GM21367 (cell line): Measurements from ENCODE around the gene HMGA1.

ENCODE experiments used
- ATAC-seq: cut with Tn5 transposase; IDR thresholded peaks from one replicate; pipeline ENCODE4 v1.9.1; 2021; ENCODE audit not compliant: unreplicated experiment

Gene HMGA1

DNA sequence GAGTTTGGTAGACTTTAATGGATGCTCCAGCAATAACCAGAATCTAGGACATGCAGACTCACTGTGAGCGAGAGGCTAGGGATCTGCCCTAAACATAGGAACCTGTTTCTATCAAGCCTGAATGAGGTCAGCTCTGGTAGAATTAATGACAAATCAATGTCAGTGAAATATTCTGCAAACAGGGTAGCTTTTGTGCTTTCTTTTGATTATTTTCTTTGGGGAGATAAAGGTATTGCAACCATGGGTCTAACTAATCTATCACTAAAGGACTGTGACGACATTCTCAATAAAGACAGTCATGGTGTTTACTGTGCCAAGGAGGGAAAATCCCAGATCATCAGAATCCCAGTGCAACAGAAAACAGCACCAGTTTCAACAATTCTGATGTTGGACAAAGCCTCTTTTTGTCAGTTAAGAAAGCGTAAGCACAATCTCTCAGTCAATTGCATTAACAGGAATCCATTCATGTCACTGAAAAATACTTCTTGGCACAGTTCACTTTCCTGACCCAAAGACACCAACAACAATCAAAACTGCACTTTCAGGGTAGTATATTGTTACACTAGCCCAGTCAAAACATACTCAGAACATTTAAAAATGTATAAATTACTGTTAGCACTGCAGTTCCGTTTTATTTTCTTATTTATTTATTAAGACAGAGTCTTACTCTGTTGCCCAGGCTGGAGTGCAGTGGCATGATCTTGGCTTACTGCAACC, 48.9 kb downstream of the HMGA1 start:
- no peak for ATAC-seq

DNA sequence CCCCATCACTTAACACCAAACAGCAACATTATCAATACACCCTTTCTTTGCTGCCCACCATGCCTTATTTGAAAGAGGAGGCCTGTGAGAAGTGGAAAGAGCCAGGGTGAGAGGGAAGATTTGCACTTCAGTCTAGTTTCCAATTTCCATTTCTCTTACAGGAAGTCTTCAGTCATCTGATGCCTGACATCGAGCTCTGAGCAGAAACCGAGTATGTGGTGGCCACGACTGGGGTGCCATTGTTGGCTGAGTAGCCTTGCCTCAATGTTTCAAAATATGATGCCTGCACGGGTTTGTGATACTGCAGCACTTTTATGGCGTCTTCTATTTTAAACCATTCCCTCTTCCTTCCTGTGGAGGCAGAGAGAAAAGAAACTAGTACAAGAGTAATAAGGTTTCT, 51.9 kb downstream of the HMGA1 start:
- ATAC-seq: no peak

DNA sequence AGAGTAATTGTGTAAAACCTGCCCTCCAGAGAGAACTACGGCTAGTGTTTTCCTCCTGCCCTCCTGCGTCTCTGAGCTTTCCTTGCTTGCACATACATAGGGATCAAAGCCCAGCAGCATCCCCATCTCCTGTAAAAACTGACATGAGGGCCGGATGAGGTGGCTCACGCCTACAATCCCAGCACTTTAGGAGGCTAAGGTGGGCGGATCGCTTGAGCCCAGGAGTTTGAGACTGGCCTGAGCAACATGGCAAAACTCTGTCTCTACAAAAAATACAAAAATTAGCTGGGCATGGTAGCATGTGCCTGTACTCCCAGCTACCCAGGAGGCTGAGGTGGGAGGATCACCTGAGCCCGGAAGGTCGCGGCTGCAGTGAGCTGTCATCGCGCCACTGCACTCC, 52.5 kb downstream of the HMGA1 start:
- ATAC-seq: no peak

DNA sequence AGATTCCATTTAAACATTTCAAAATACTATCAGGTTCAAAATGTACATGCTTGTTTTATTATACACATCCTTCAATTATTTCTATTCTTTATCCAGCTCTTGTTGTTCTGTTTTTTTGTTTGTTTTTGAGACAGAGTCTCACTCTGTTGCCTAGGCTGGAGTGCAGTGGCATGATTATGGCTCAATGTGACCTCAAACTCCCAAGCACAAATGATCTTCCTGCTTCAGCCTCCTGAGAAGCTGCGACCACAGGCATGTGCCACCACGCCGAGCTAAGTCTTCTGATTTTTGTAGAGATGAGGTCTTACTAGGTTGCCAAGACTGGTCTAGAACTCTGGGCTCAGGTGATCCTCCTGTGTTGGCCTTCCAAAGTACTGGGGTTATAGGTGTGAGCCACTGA, 56.3 kb downstream of the HMGA1 start:
- no peak for ATAC-seq

DNA sequence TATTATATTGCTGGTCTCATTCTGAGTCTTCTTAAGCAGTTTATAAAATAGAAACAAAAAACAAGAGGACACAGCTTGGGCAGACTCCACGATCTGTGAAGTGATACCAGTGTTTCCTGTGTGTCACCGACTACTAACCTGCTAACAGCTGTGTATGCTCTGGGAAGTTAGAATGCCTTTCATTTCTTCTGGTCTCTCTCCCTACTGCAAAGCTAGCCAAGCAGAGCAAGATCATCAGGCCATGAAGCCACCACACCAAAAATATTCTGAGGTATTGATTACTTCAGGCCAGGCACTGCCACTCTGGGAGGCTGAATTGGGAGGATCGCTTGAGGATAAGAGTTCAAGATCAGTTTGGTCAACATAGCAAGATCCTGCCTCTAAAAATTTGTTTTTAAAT, 59.0 kb downstream of the HMGA1 start:
- peak; percentile 74 for ATAC-seq
